SK-N-SH treated with all-trans-retinoic acid at 6 μM for 48 hours (cell line): Measurements from ENCODE around the gene KIAA1328.

Experiments
- ATAC-seq: fragments of 200-7000 bp; cut with Tn5 transposase; 3 replicates; pipeline ENCODE4 v1.9.1; 2020; ENCODE audit warnings: mild to moderate bottlenecking, moderate library complexity
- ARNTL ChIP-seq: fragments of 450-650 bp; formaldehyde crosslinking; IDR thresholded peaks from 2 replicates; pipeline ENCODE4 v1.5.0; 2020; ENCODE audit warnings: low read depth, mild to moderate bottlenecking, moderate library complexity, borderline replicate concordance
- BACH2 ChIP-seq: fragments of 250-450 bp; sonication (Bioruptor Pico); IDR thresholded peaks from 2 replicates; pipeline ENCODE4 v1.9.0; 2021; ENCODE audit warnings: mild to moderate bottlenecking, borderline replicate concordance
- CSDC2 ChIP-seq: fragments of 250-450 bp; sonication (Bioruptor Pico); IDR thresholded peaks from 2 replicates; pipeline ENCODE4 v1.5.0; 2020; ENCODE audit warnings: mild to moderate bottlenecking, moderate library complexity
- CSRNP3 ChIP-seq: fragments of 250-450 bp; sonication (Bioruptor Pico); IDR thresholded peaks from 2 replicates; pipeline ENCODE4 v1.5.1; 2021; ENCODE audit warnings: mild to moderate bottlenecking, moderate library complexity
- ESRRG ChIP-seq: fragments of 250-450 bp; sonication (Bioruptor Pico); IDR thresholded peaks from 2 replicates; pipeline ENCODE4 v1.6.1; 2021; ENCODE audit warnings: mild to moderate bottlenecking
- GLIS3 ChIP-seq: fragments of 250-450 bp; sonication (Bioruptor Pico); IDR thresholded peaks from 2 replicates; pipeline ENCODE4 v1.5.0; 2020; ENCODE audit warnings: mild to moderate bottlenecking, moderate library complexity
- ISL1 ChIP-seq: fragments of 250-450 bp; sonication (Bioruptor Pico); IDR thresholded peaks from 2 replicates; pipeline ENCODE4 v2.1.2; 2022; ENCODE audit warnings: mild to moderate bottlenecking, moderate library complexity
- OSR1 ChIP-seq: fragments of 250-450 bp; sonication (Bioruptor Pico); IDR thresholded peaks from 2 replicates; pipeline ENCODE4 v1.8.0; 2022; ENCODE audit warnings: moderate library complexity, mild to moderate bottlenecking, inconsistent platforms
- POU6F1 ChIP-seq: fragments of 250-450 bp; sonication (Bioruptor Pico); IDR thresholded peaks from 2 replicates; pipeline ENCODE4 v1.8.0; 2021; ENCODE audit warnings: low read depth, mild to moderate bottlenecking, moderate library complexity, borderline replicate concordance
- PPARA ChIP-seq: fragments of 250-450 bp; sonication (Bioruptor Pico); IDR thresholded peaks from 2 replicates; pipeline ENCODE4 v1.5.0; 2020; ENCODE audit warnings: mild to moderate bottlenecking, borderline replicate concordance
- RARB ChIP-seq: fragments of 250-450 bp; sonication (Bioruptor Pico); IDR thresholded peaks from 2 replicates; pipeline ENCODE4 v1.8.0; 2021; ENCODE audit warnings: mild to moderate bottlenecking, moderate library complexity
- SNAI2 ChIP-seq: fragments of 250-450 bp; sonication (Bioruptor Pico); IDR thresholded peaks from 2 replicates; pipeline ENCODE4 v1.5.0; 2020; ENCODE audit warnings: mild to moderate bottlenecking, moderate library complexity
- TOX ChIP-seq: fragments of 250-450 bp; sonication (Bioruptor Pico); IDR thresholded peaks from 2 replicates; pipeline ENCODE4 v1.8.0; 2021; ENCODE audit warnings: mild to moderate bottlenecking, moderate library complexity, borderline replicate concordance
- ZC3H10 ChIP-seq: fragments of 250-450 bp; sonication (Bioruptor Pico); IDR thresholded peaks from 2 replicates; pipeline ENCODE4 v1.5.1; 2021; ENCODE audit warnings: mild to moderate bottlenecking, moderate library complexity
- ZFP3 ChIP-seq: fragments of 250-450 bp; sonication (Bioruptor Pico); IDR thresholded peaks from 2 replicates; pipeline ENCODE4 v1.5.0; 2020; ENCODE audit warnings: mild to moderate bottlenecking, moderate library complexity
- ZFP30 ChIP-seq: fragments of 450-650 bp; formaldehyde crosslinking; IDR thresholded peaks from 2 replicates; pipeline ENCODE4 v1.5.0; 2022; ENCODE audit warnings: mild to moderate bottlenecking, moderate library complexity
- ZNF565 ChIP-seq: fragments of 450-650 bp; formaldehyde crosslinking; conservative IDR thresholded peaks from 2 replicates; pipeline ENCODE4 v1.5.0; 2020; ENCODE audit warnings: low read depth, mild to moderate bottlenecking, moderate library complexity
- ZNF70 ChIP-seq: fragments of 450-650 bp; formaldehyde crosslinking; IDR thresholded peaks from 2 replicates; pipeline ENCODE4 v1.5.0; 2020; ENCODE audit warnings: mild to moderate bottlenecking, moderate library complexity
- TF ChIP-seq, protein P1 (sequence below): fragments of 250-450 bp; sonication (Bioruptor Pico); IDR thresholded peaks from 2 replicates; pipeline ENCODE4 v1.5.1; 2020; ENCODE audit warnings: low read depth, mild to moderate bottlenecking, moderate library complexity
- TF ChIP-seq, protein P2 (sequence below): fragments of 250-450 bp; sonication (Bioruptor Pico); IDR thresholded peaks from 2 replicates; pipeline ENCODE4 v1.8.0; 2020; ENCODE audit warnings: mild to moderate bottlenecking, moderate library complexity, borderline replicate concordance

The KIAA1328 gene

DNA sequence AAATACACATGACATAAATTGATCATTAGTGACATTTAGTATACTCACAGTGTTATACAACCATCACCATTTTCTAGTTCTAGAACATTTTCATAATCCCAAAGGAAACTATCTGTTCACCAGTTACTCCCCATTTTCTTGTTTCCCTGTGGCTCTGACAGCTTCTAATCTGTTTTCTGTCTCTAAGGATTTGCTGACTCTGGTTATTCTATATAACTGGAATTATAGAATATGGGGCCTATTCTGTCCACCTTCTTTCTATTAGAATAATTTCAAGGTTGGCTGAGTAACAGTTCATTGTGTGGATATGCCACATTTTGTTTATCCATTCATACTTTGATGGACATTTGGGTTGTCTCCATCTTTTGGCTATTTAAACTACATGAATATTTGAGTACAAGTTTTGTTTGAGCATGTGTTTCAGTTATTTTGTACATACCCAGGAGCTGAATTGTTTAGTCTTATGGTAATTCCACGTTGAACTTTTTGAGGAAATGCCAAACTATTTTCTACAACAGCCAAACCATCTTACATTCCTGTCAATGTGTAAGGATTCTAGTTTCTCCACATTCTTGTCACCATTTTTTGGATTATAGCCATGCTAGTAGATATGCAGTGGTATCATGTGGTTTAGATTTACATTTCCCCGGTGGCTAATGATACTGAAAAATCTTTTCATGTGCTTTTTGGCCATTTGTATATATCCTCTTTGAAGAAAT is 20.5 kb downstream of the KIAA1328 start:
- ATAC-seq, result peak; percentile 34; the same call in 2 of the 3 replicates
- TF ChIP-seq CSDC2 (no peak), ZNF70 (CRISPR knock-in tag) (no peak), ISL1 (CRISPR knock-in tag) (no peak), ZC3H10 (CRISPR knock-in tag) (no peak), ZFP3 (CRISPR knock-in tag) (no peak), ZFP30 (CRISPR knock-in tag) (no peak), SNAI2 (CRISPR knock-in tag) (no peak), CSRNP3 (CRISPR knock-in tag) (no peak), ZNF565 (CRISPR knock-in tag) (no peak), OSR1 (CRISPR knock-in tag) (no peak), ARNTL (CRISPR knock-in tag) (no peak), RARB (CRISPR knock-in tag) (no peak), ESRRG (CRISPR knock-in tag) (no peak)
- TF ChIP-seq, protein P1, sequence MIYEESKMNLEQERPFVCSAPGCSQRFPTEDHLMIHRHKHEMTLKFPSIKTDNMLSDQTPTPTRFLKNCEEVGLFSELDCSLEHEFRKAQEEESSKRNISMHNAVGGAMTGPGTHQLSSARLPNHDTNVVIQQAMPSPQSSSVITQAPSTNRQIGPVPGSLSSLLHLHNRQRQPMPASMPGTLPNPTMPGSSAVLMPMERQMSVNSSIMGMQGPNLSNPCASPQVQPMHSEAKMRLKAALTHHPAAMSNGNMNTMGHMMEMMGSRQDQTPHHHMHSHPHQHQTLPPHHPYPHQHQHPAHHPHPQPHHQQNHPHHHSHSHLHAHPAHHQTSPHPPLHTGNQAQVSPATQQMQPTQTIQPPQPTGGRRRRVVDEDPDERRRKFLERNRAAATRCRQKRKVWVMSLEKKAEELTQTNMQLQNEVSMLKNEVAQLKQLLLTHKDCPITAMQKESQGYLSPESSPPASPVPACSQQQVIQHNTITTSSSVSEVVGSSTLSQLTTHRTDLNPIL (CRISPR knock-in tag), result no peak

- peak; percentile 100 for ATAC-seq
Measured at GRCh38 chr18:36850527-36851201, 21.7 kb downstream of the KIAA1328 start.

GRCh38 chr18:36851202-36851590 is 22.3 kb downstream of the KIAA1328 start:
- ATAC-seq, result peak; percentile 29
- TF ChIP-seq CSRNP3 (CRISPR knock-in tag) (no peak), ZFP30 (CRISPR knock-in tag) (no peak), PPARA (no peak), TOX (CRISPR knock-in tag) (no peak), POU6F1 (CRISPR knock-in tag) (no peak), SNAI2 (CRISPR knock-in tag) (no peak), OSR1 (CRISPR knock-in tag) (no peak), ZC3H10 (CRISPR knock-in tag) (no peak), ARNTL (CRISPR knock-in tag) (no peak), ZNF565 (CRISPR knock-in tag) (no peak), BACH2 (CRISPR knock-in tag) (no peak), ISL1 (CRISPR knock-in tag) (no peak), ESRRG (CRISPR knock-in tag) (no peak), GLIS3 (no peak), ZNF70 (CRISPR knock-in tag) (no peak)
- TF ChIP-seq, protein P2, sequence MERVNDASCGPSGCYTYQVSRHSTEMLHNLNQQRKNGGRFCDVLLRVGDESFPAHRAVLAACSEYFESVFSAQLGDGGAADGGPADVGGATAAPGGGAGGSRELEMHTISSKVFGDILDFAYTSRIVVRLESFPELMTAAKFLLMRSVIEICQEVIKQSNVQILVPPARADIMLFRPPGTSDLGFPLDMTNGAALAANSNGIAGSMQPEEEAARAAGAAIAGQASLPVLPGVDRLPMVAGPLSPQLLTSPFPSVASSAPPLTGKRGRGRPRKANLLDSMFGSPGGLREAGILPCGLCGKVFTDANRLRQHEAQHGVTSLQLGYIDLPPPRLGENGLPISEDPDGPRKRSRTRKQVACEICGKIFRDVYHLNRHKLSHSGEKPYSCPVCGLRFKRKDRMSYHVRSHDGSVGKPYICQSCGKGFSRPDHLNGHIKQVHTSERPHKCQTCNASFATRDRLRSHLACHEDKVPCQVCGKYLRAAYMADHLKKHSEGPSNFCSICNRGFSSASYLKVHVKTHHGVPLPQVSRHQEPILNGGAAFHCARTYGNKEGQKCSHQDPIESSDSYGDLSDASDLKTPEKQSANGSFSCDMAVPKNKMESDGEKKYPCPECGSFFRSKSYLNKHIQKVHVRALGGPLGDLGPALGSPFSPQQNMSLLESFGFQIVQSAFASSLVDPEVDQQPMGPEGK (CRISPR knock-in tag), result no peak

More at GRCh38 chr18:36850527-36851201, 21.7 kb downstream of the KIAA1328 start:
- no peak for TF ChIP-seq OSR1 (CRISPR knock-in tag)
- no peak for TF ChIP-seq ZFP30 (CRISPR knock-in tag)
- TF ChIP-seq ISL1 (CRISPR knock-in tag), result 0 out of 2 replicates have a peak, but pooled peaks have one; percentile 26
